DMS53 treated with DMSO at 0.1 percent for 48 hours (cell line): Measurements from ENCODE around the gene STON2.
"Not testable (repeated sequence)": the region's sequence is repeated elsewhere in the genome, so short reads cannot be mapped to it uniquely, and the experiment has no call there.

Source experiments
- DNase-seq: peaks from one replicate; lab custom pipeline; 2025; ENCODE audit not compliant: unreplicated experiment; lab: John Stamatoyannopoulos, UW

Gene STON2, protein sequence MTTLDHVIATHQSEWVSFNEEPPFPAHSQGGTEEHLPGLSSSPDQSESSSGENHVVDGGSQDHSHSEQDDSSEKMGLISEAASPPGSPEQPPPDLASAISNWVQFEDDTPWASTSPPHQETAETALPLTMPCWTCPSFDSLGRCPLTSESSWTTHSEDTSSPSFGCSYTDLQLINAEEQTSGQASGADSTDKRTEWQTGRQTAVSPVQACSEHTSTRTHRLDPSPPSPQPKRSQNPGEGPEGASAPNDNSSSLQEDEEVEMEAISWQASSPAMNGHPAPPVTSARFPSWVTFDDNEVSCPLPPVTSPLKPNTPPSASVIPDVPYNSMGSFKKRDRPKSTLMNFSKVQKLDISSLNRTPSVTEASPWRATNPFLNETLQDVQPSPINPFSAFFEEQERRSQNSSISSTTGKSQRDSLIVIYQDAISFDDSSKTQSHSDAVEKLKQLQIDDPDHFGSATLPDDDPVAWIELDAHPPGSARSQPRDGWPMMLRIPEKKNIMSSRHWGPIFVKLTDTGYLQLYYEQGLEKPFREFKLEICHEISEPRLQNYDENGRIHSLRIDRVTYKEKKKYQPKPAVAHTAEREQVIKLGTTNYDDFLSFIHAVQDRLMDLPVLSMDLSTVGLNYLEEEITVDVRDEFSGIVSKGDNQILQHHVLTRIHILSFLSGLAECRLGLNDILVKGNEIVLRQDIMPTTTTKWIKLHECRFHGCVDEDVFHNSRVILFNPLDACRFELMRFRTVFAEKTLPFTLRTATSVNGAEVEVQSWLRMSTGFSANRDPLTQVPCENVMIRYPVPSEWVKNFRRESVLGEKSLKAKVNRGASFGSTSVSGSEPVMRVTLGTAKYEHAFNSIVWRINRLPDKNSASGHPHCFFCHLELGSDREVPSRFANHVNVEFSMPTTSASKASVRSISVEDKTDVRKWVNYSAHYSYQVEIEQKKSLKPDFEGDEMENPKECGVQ

GRCh38 chr14:81400202-81400678, at the start of gene STON2:
Gene STON2, minus strand, starts transcription at chr14:81400324. Its CDS starts 1,942 bp downstream, at chr14:81398382.
- no peak for DNase-seq

DNA sequence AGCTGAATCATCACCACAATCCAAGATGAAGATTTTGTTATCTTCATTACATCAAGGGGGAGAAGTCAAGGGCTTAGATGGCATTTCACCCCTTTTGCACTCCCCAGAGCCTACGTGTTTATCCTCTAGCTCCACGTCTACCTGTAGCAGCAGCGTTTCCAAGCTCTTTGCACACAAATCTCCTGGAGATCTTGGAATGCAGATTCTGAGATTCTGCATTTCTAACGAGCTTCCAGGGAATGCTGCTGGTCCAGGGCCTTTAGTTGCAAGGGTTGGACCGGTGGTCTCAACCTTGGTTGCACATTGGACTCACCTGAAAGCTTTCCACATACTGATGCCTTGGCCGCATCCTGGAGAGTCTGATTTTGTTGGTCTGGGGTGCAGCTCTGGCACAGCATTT, 49.5 kb upstream of the STON2 start:
- no peak for DNase-seq

DNA sequence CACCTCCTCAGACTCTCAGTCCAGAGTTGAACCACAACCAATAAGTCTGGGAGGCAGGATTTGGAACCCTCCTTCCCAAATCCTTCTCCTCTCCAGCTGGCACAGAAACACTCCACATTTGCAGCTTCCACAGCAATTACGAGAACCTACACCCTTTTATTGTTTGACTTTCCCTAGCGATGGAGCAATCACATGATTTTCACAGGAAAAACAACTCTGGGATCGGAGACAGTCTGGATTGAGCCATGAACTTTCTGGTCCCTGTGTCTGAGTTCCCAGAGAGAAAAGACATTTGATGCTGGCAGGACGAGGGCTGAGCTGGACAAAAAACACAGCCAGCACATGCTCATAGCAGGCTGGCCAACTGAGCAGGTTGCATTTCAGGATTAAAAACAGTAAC, 49.0 kb upstream of the STON2 start:
- DNase-seq: no peak

- no peak for DNase-seq
Observed at GRCh38 chr14:81447021-81447764, 47.1 kb upstream of the STON2 start.

DNA sequence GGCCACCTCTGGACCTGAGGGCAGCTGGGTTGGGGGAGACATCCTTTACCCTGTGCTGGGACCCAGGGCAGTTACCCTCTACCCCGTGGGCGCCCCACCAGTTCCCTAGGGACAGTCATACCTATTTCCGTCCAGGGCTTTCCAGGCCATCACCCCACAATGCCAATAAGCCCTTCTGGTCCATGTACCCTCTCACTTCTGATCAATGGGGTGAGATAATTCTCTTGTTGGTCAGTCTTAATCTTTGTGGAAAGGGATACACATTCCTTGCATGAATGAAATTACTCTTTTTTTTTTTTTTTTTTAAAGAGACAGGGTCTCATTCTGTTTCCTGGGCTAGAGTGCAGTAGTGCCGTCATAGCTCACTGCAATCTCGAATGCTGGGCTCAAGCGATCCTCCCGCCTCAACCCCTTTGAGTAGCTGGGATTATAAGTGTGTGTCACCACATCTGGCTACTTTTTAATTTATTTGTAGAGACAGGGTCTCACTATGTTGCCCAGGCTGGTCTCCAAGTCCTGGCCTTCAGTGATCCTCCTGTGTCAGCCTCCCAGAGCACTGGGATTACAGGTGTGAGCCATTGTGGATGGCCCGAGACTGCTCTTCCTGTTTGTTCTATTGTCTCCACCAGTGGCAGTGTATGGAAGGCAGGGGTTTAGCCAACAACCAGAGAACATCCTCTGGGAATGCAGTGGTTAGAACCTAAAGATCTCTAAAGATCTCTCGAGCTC, 46.3 kb upstream of the STON2 start:
- DNase-seq: no peak

DNA sequence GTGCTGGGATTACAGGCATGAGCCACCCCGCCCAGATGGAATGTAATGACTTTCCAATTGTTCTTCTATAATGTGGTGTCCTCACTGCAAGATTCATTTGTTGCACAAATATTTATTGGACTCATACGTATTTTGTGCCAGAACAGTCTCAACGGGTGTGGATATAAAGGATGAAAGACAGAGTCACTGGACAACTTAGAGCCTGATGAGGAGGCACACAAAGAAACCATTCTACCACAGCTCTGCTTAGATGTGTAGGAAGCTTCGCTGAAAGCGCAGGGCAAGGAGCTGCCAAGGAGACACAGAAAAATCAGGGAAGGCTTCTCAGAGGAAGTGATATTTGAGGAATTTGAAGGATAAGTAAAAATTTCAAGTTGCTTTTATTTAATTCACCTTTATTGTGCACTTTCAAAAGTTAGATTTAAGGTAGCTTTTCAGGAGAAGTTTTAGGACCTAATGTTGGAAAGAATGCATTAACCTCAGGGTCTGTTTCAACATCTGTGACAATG, 41.6 kb upstream of the STON2 start:
- DNase-seq: no peak

DNA sequence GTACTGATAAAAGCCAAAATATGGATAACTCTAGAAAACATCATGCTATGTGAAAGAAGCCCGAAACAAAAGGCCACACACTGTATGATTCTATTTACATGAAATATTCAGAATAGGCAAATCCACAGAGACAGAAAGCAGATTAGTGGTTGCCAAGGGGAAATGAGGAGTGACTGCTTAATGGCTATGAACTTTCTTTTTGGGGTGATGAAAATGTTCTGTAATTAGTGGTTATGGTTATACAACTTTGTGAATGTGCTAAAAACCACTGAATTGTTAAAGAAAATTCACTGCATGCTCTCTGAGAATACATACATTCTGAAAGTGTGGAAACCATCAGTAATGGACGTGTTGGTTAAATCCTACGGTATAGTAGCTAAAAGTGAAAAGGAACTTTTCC, 39.9 kb upstream of the STON2 start:
- no peak for DNase-seq

- no peak for DNase-seq
Observed at GRCh38 chr14:81437244-81437643, 37.1 kb upstream of the STON2 start.

DNA sequence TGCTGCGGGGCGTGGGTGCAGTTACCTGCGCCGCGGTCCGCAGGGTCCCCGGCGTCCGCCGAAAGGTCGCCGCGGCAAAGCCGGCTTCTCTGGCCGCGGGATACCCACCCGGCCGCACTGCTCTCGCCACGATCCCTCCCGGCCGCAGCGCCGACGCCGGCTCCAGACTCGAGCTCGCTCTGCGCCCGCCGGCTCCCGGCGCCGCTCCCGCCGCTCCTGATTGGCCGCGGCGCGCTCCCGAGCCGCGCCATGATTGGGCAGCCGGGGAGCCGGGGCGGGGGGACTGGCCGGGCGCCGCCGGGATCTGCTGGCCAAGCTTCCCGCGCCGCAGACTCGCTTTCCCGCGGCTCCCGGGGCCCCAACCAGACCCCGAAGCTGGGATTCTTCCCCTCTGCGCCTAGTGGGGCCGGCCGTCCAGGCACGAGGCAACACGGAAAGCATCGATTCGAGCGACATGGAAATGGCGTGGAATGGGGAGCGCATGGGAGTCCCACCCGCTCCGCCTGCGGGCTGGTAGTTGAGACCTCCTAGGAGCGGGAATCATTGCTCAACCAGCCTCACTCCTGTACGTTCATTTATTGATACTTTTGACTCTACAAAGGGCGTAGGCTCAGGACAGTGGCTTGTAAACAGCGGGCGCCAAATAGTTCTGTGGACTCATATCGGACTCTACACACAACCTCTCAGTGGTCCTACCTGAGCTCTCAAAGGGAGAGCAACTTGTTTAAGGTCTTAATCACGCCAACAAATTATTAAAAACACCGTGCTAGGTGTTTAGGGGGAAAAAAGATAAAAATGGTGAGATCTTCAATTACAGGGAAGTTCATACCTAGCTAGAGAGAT, 36.4 kb upstream of the STON2 start:
- peak; percentile 44 for DNase-seq

DNA sequence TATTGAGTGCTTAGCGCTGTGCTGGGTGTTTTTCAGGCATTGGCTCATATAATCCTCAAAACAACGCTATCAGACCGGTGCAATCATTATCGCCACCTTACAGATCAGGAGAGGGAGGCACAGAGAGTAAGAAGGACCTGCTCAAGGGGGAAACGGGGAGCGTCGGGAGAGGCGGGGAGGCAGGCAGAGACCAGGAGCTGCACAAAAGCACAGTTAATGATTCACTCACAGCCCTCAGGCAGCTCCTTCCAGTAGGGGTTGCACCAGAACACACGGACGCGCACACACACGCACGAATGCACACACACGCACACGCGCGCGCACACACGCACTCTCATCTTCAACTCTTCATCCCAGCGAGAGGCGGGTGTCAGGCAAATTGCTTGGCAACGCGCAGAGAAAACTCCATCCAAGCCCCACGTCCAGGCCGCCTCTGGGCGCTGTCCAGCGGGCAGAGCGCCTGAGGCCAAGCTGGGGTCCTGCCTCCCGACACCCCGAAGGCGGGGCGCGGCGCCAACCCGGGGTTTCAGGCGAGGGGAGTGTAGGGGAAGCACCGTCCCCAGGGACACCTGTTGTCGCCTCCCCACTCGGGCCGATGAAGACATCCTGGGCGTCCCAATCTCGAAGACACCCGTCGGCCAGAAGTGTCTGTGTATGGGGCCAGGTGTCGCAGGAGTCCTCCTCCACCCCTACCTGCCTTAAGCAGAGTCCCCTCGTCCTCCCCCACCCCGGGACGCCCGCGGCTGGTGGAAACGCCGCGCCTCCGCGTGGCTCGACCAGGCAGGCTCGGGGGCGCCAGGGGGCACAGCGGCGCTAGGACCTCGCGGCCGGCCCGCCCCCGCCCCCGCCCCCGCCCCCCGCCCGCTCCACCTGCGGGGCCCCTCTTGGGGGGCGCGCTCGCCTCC, 35.5 kb upstream of the STON2 start:
- peak; percentile 66 for DNase-seq

DNA sequence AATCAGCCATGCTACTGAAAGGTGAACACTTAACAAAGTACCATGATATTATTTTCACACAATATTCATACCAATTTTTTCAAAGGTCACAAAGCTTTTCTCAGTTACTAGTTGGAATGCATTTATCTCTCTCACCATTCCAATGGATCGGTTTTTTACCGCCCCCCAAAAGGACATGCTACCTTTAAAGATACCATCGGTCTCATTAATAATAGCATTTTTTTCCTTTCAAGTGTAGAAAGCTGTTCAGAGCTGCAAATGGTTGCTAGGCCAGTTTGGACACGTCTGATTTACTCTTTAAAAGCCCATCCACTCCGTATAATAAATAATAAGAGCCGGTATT, 34.9 kb upstream of the STON2 start:
- peak; percentile 58 for DNase-seq

DNA sequence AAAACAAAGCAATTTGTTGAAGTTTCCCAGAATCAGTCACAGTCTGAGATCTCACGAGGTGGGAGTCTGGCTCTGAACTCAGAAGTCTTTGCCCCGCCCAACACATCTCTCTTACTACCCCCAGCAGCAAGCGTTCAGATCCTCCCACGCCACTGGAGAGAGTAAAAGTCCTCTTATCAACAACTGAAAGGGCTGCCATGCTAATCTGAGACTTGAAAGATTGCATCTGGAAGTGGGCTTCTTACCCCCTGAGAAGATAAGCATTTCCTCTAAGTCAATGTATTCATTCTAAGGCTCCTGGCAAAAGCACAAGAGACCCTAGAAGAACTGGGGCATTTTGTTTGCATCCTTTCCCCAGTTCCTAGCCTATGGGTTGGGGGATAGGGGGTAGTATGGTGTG, 34.1 kb upstream of the STON2 start:
- DNase-seq: no peak

- no peak for DNase-seq
Observed at GRCh38 chr14:81433378-81433777, 33.3 kb upstream of the STON2 start.

DNA sequence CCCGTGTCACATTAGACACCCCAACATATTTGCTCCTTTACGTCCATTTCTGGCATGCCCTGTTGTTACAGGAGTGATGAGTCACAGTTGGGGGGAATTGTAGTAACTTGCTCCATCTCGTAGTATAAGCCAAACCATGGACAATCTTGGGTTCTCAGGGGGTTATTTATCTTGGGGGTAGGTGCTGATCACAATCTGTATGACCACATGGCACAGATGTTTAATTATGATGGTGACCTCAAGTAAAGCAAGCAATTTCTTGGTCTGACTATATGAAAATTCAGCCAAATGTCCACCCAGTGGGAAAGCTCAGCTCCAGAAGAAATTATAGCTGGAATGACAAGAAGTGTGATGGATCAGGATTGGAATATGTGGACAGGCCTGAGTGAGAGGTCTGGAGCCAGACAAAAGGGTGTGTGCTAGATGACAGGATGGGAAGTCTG, 32.1 kb upstream of the STON2 start:
- DNase-seq: no peak

GRCh38 chr14:81430235-81430634, 30.1 kb upstream of the STON2 start:
- DNase-seq: no peak

GRCh38 chr14:81429749-81430148, 29.6 kb upstream of the STON2 start:
- DNase-seq: not testable (repeated sequence)

DNA sequence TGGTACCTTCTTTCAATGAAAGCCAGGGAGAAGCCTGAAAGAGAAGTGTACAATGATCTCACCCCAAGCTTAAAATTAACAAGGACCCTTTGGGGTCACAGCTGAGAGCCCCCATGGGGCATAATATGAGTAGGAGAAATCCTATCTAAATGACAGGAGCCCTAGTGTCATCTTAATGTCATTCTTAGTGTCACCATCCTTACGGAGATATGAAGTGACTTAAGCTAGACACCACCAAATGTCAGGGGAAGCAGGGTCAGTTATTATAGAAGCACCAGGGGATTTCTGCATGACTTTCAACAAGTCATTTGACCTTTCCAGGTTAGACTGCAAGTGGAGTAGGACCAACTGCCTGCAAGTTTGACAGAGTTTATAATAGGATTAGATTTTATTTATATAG, 28.9 kb upstream of the STON2 start:
- DNase-seq: no peak

DNA sequence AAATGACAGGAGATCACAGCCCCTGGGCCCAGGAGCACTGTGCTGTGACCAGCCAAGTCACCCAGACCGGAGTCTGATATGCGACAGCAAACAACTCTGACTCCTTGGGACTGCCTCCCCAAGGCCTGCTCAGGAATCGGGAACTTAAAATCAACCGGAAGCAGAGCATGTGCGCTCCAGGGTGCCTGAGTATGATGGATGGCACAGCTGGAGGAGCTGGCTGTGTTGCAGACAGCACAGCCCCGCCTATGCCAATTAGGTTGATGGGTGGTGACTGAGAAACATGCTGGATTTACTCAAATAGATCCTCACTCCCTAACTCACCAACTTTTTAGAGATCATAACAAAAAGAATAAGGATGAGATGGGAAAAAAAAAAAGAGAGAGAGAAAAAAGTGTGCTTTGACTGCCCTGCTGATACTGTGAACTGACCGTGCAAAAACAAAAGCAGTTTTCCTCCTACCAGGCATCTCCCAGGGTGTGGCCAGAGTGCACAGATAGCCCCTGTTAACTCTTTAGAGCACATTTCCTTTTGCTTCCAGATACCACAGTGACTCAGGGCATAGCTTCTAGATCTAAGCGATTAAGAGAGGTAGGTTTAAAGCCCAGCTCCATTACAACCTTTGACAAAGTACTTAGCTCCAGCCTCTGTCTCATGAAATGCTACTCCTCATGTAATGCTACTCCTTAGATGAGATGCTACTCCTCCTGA, 27.4 kb upstream of the STON2 start:
- DNase-seq: no peak
